ENCODE results near the gene RAD51B. TPM values are rescaled to one million over a fixed set of nuclear protein-coding genes. Genes with fewer than 3 reads are reported as not detected.

The RAD51B gene
- total RNA-seq, 3 donors from 2014 or later: 10.6 to 77.6 (median 33.8) TPM

- intact Hi-C loops (cut with DNase I; ENCODE audit: low total_unique reads): no loop called here
- H3K4me3 ChIP-seq: no peak overlapping the region
- no peaks in the 10 kb centered on the region for H3K36me3 ChIP-seq
- no peaks in the 10 kb centered on the region for H3K27me3 ChIP-seq
- H3K9me3 ChIP-seq: peaks cover 0 to 5% of the 10 kb centered on the region in 2 donors
- no peak for DNase-seq (ENCODE audit: low spot score in 2 of 2)
- no peak for TF ChIP-seq CTCF (IDR thresholded peaks at IDR 0.05)
- TF ChIP-seq POLR2AphosphoS5 (IDR thresholded peaks at IDR 0.05): no peak
- TF ChIP-seq POLR2A (IDR thresholded peaks at IDR 0.05): no peak
- no peaks in the 10 kb centered on the region for H3K4me1 ChIP-seq
- H3K27ac ChIP-seq: no peak overlapping the region
Observed at GRCh38 chr14:68074765-68075381, 255.3 kb downstream of the RAD51B start.

GRCh38 chr14:68075382-68076029, 255.9 kb downstream of the RAD51B start:
- H3K27ac ChIP-seq: no peak overlapping the region
- H3K9me3 ChIP-seq: peaks cover 0 to 2% of the 10 kb centered on the region in 2 donors
- intact Hi-C loops (cut with DNase I; ENCODE audit: low total_unique reads): no loop called here
- no peak overlapping the region for H3K4me3 ChIP-seq
- TF ChIP-seq POLR2A (IDR thresholded peaks at IDR 0.05) (no peak), POLR2AphosphoS5 (IDR thresholded peaks at IDR 0.05) (no peak), CTCF (IDR thresholded peaks at IDR 0.05) (no peak)
- no peaks in the 10 kb centered on the region for H3K4me1 ChIP-seq
- H3K27me3 ChIP-seq: no peaks in the 10 kb centered on the region
- DNase-seq (ENCODE audit: low spot score in 2 of 2): no peak
- H3K36me3 ChIP-seq: no peaks in the 10 kb centered on the region

GRCh38 chr14:68076451-68076850, 256.9 kb downstream of the RAD51B start:
- intact Hi-C loops (cut with DNase I; ENCODE audit: low total_unique reads): no loop called here
- TF ChIP-seq POLR2A (IDR thresholded peaks at IDR 0.05) (no peak), POLR2AphosphoS5 (IDR thresholded peaks at IDR 0.05) (no peak), CTCF (IDR thresholded peaks at IDR 0.05) (no peak)
- no peak overlapping the region for H3K27ac ChIP-seq

GRCh38 chr14:68079941-68080697, 260.5 kb downstream of the RAD51B start:
- Histone ChIP-seq H3K27me3 (no peaks in the 10 kb centered on the region), H3K4me1 (no peaks in the 10 kb centered on the region), H3K27ac (no peak overlapping the region), H3K9me3 (no peaks in the 10 kb centered on the region), H3K4me3 (no peak overlapping the region), H3K36me3 (no peaks in the 10 kb centered on the region)
- intact Hi-C loops (cut with DNase I; ENCODE audit: low total_unique reads): no loop called here
- no peak for DNase-seq (ENCODE audit: low spot score in 2 of 2)
- TF ChIP-seq POLR2AphosphoS5 (IDR thresholded peaks at IDR 0.05) (no peak), POLR2A (IDR thresholded peaks at IDR 0.05) (no peak), CTCF (IDR thresholded peaks at IDR 0.05) (no peak)

More at GRCh38 chr14:68076451-68076850, 256.9 kb downstream of the RAD51B start:
- Histone ChIP-seq H3K36me3 (no peaks in the 10 kb centered on the region), H3K4me1 (no peaks in the 10 kb centered on the region), H3K27me3 (no peaks in the 10 kb centered on the region), H3K9me3 (no peaks in the 10 kb centered on the region), H3K4me3 (no peak overlapping the region)
- no peak for DNase-seq (ENCODE audit: low spot score in 2 of 2)

- no peaks in the 10 kb centered on the region for H3K36me3 ChIP-seq
- TF ChIP-seq POLR2AphosphoS5 (IDR thresholded peaks at IDR 0.05) (no peak), CTCF (IDR thresholded peaks at IDR 0.05) (no peak), POLR2A (IDR thresholded peaks at IDR 0.05) (no peak)
- DNase-seq (ENCODE audit: low spot score in 2 of 2): no peak
- H3K9me3 ChIP-seq: no peaks in the 10 kb centered on the region
- H3K4me1 ChIP-seq: no peaks in the 10 kb centered on the region
- no peak overlapping the region for H3K27ac ChIP-seq
- no peak overlapping the region for H3K4me3 ChIP-seq
- intact Hi-C loops (cut with DNase I; ENCODE audit: low total_unique reads): no loop called here
- H3K27me3 ChIP-seq: no peaks in the 10 kb centered on the region
Observed at GRCh38 chr14:68081489-68081888, 261.9 kb downstream of the RAD51B start.
